Right lobe of liver (tissue), 4 donors: ENCODE data around the gene CABP2.

Source experiments
- POLR2A ChIP-seq: fragments of 450-650 bp; IDR thresholded peaks from one replicate; pipeline ENCODE4 v1.6.1; 2017; ENCODE audit warnings: antibody characterized with exemption, mild to moderate bottlenecking
- TF ChIP-seq, protein P1 (sequence below), 4 donors: fragments of 200-600 bp in 3 of 4; fragments of 450-650 bp in 1 of 4; IDR thresholded peaks; one replicate each; pipeline versions ENCODE4 v1.5.1 to v1.8.0; 2016 to 2022; ENCODE audit warnings: antibody characterized with exemption in 4 of 4, mild to moderate bottlenecking in 2 of 4
- donor health status: DM: no; HTN: no; CAD: no.
- donor health status: DM: no; HTN: no; CAD: no.
- donor health status: DM: no; HTN: yes; CAD: no.

DNA sequence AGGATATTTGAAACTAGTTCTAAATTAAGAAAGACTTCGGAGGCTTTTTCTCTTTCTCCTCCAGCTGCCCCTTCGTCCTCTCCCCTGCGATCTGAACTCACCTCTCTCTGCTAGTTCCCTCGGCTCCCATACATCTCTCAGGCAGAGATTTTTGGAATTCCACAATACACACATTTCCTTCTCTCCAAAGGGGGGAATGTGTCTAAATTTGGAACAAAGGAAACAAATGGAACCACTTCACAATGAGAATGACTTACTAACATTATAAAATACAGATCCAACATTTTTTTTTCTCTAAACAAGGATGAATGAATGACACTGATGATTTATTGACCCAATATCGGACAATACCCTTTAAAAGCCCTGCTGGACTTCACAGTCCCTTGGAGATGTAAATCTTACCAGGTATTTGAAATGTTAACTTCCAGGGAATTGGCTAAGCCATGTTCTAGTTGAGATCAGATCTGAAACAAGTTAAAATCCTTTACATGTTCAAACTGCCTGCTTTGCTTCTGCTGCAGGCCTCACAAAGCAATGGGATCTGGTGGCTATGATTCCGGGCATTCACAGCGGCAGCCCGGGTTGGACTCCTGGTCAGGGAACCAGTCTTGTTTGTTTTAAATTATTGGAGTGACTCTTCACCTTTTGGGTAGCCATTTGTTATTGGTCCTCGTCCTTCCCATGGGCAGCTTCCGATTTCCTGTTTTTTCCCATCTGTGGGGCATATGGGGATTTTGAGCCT is 39.9 kb upstream of the CABP2 start:
- TF ChIP-seq, protein P1, sequence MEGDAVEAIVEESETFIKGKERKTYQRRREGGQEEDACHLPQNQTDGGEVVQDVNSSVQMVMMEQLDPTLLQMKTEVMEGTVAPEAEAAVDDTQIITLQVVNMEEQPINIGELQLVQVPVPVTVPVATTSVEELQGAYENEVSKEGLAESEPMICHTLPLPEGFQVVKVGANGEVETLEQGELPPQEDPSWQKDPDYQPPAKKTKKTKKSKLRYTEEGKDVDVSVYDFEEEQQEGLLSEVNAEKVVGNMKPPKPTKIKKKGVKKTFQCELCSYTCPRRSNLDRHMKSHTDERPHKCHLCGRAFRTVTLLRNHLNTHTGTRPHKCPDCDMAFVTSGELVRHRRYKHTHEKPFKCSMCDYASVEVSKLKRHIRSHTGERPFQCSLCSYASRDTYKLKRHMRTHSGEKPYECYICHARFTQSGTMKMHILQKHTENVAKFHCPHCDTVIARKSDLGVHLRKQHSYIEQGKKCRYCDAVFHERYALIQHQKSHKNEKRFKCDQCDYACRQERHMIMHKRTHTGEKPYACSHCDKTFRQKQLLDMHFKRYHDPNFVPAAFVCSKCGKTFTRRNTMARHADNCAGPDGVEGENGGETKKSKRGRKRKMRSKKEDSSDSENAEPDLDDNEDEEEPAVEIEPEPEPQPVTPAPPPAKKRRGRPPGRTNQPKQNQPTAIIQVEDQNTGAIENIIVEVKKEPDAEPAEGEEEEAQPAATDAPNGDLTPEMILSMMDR (IDR thresholded peaks at IDR 0.05), result no peak
- no peak for TF ChIP-seq POLR2A
